Calu3 (cell line): ENCODE data around the gene C19orf25. TPM values are rescaled to one million over a fixed set of nuclear protein-coding genes. Genes with fewer than 3 reads are reported as not detected.

ENCODE experiments used
- BruUV-seq: library from RNA; stranded (reverse); fragments of 400-500 nt; replicated peaks from 2 replicates; lab custom pipeline; 2021; lab: Mats Ljungman, UMichigan
- CTCF ChIA-PET: fragments of 300-600 bp; sonication (Branson Sonifier 250); formaldehyde crosslinking; loops from one replicate; lab custom pipeline; 2022; ENCODE audit warnings: antibody characterized with exemption; lab: Charles Lee
- DNase-seq: peaks from one replicate; pipeline ENCODE4 v3.0.0; 2022
- H3K27ac Mint-ChIP-seq: one replicate; pipeline ENCODE4 v1.8.0; 2022; ENCODE audit warnings: mixed read lengths; ENCODE audit not compliant: unreplicated experiment
- H3K27me3 Mint-ChIP-seq: one replicate; pipeline ENCODE4 v1.8.0; 2022; ENCODE audit warnings: mixed read lengths; ENCODE audit not compliant: unreplicated experiment
- H3K36me3 Mint-ChIP-seq: one replicate; pipeline ENCODE4 v1.8.0; 2022; ENCODE audit warnings: mild to moderate bottlenecking, moderate library complexity, mixed read lengths; ENCODE audit not compliant: insufficient read depth, unreplicated experiment
- H3K4me1 Mint-ChIP-seq: one replicate; pipeline ENCODE4 v1.8.0; 2022; ENCODE audit warnings: mild to moderate bottlenecking, low read depth, mixed read lengths; ENCODE audit not compliant: unreplicated experiment
- H3K4me3 Mint-ChIP-seq: one replicate; pipeline ENCODE4 v1.8.0; 2022; ENCODE audit warnings: mild to moderate bottlenecking, low read depth, moderate library complexity, mixed read lengths; ENCODE audit not compliant: unreplicated experiment
- H3K9me3 Mint-ChIP-seq: one replicate; pipeline ENCODE4 v1.8.0; 2022; ENCODE audit warnings: low read depth, mixed read lengths; ENCODE audit not compliant: unreplicated experiment
- CTCF ChIP-seq: fragments of 200-600 bp; IDR thresholded peaks from one replicate; pipeline ENCODE4 v1.8.0; 2022; ENCODE audit warnings: antibody characterized with exemption; ENCODE audit not compliant: unreplicated experiment
- intact Hi-C: fragments of 100-400 bp; cut with micrococcal nuclease; formaldehyde crosslinking; loops from one replicate; pipeline ENCODE4 v1.10.0; 2022; ENCODE audit not compliant: unreplicated experiment
- total RNA-seq: library from RNA; stranded (reverse); gene quantifications from 2 replicates; pipeline ENCODE4 v1.2.3, GENCODE V29; 2022

The C19orf25 gene
- total RNA-seq, 1 experiment from 2014 or later: 33.7 TPM

DNA sequence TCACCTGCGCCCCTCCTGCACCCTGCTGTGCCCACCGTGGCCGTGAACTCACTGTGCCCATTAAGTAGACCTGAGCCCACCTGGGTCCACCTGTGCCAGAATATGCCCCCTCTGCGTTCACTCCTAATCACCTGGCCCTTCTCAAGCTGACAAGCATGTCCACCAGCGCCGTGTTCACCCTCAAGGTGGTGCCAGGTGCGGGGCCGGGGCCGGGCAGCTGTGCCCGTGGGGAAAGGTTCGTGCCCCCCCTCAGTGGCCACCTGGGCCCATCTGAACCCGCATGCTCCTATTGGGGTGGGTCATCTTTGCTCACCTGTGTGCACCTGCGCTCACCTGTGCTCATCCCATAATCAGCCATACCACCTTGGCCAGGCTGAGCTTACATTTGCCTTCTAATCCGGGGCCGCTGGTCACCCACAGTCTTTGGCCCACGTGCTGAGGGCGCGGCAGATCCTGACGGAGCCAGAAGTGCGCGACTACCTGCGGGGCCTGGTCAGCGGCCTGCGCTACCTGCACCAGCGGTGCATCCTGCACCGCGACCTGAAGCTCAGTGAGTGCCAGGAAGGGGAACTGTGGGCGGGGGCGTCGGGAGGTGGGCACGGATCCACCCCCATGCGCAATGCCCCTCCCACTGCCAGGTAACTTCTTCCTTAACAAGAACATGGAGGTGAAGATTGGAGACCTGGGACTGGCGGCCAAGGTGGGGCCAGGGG lies 47.2 kb upstream of the C19orf25 start:
- Mint-ChIP-seq H3K27ac (no peak overlapping the region), H3K4me1 (peaks cover 7% of the 10 kb centered on the region), H3K27me3 (peaks cover 57% of the 10 kb centered on the region), H3K4me3 (no peak overlapping the region), H3K9me3 (no peaks in the 10 kb centered on the region), H3K36me3 (no peaks in the 10 kb centered on the region)
- CTCF ChIA-PET: no interaction called here
- intact Hi-C loops: no loop called here
- TF ChIP-seq CTCF: no peak
- BruUV-seq: no TSS peak
- no peak for DNase-seq

DNA sequence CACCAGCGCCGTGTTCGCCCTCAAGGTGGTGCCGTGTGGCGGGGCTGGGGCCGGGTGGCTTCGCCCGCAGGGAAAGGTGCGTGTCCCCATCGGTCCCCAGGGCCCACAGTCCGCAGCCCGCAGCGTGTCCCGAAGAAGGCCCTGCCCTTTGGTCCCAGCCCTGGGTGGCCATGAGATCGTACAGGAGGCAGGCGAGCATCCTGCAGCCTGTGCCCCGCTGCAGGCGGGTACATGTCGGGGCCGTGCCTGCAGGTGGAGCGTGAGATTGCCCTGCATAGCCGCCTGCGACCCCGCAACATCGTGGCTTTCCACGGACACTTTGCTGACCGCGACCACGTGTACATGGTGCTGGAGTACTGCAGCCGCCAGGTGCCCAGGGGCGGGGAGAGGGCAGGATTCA lies 46.3 kb upstream of the C19orf25 start:
- BruUV-seq: no TSS peak

DNA sequence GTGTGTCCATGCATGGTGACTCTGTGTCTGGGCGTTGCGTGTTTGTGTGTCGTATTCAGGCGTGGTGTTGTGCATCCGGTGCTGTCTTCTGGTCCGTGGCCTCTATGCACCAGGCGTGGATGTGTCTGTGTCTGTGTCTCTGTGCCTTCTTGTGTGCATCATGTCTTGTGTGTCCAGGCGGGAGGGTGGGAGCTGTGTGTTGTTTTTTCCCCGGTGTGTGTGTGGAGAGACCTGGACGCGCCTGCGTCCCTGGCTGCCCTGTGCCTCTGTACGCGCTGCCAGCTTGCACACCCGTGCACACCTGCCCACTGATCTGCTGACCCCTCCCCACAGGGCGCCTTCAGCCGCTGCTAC lies 45.9 kb upstream of the C19orf25 start:
- Mint-ChIP-seq H3K4me1 (peaks cover 7% of the 10 kb centered on the region), H3K9me3 (no peaks in the 10 kb centered on the region), H3K36me3 (no peaks in the 10 kb centered on the region), H3K4me3 (no peak overlapping the region), H3K27me3 (peaks cover 49% of the 10 kb centered on the region), H3K27ac (no peak overlapping the region)
- intact Hi-C loops: no loop called here
- no TSS peak for BruUV-seq
- CTCF ChIA-PET: no interaction called here
- DNase-seq: no peak
- TF ChIP-seq CTCF: no peak

More for the DNA sequence above, 46.3 kb upstream of the C19orf25 start:
- Mint-ChIP-seq H3K27ac (no peak overlapping the region), H3K9me3 (no peaks in the 10 kb centered on the region), H3K4me1 (peaks cover 7% of the 10 kb centered on the region), H3K36me3 (no peaks in the 10 kb centered on the region), H3K27me3 (peaks cover 53% of the 10 kb centered on the region), H3K4me3 (no peak overlapping the region)
- DNase-seq: no peak
- intact Hi-C loops: no loop called here
- CTCF ChIA-PET: no interaction called here
- TF ChIP-seq CTCF: no peak

DNA sequence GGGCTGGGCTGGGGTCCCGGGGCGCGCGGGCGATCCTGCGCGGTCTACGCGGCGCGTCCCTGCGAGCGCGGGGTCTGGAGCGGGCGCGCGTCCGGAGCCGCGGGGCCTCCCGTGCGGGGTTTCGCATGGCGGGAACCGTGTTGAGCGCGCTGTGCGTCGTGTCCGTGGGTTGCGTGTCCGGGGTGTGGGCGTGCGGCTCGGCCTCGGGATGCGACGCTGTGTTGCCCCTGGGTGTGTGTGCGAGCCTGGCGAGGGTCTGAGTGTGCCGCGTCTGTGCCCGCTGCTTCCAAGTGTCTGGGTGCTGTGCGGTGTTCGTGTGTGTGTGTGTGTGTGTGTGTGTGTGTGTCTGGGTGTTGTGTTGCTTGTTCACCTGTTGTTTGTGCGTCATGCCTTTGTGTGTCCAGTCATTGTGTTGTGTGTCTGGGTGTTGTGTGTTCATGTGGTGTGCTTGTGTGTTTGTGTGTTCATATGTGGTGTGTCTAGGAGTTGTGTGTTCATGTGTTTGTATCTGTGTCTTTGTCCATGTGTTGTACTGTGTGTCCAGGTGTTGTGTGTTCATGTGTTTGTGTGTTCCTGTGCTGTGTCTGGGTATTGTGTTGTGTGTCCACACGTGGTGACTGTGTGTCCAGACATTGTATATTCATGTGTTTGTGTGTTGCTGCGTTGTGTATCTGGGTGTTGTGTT lies 45.4 kb upstream of the C19orf25 start:
- DNase-seq: no peak
- Mint-ChIP-seq H3K4me3 (no peak overlapping the region), H3K27ac (no peak overlapping the region), H3K9me3 (no peaks in the 10 kb centered on the region), H3K36me3 (no peaks in the 10 kb centered on the region), H3K4me1 (peaks cover 7% of the 10 kb centered on the region), H3K27me3 (peaks cover 44% of the 10 kb centered on the region)
- CTCF ChIA-PET: no interaction called here
- intact Hi-C loops: no loop called here
- BruUV-seq: no TSS peak
- no peak for TF ChIP-seq CTCF
